Endometrium (tissue), 2 donors: Measurements from ENCODE around the gene AKAP5.
"Not testable (repeated sequence)": the region's sequence is repeated elsewhere in the genome, so short reads cannot be mapped to it uniquely, and the experiment has no call there.

Experiments used
- FAIRE-seq: peaks from 2 replicates; lab custom pipeline; 2012; peaks lifted over from hg19 to GRCh38; lab: Jason Lieb, UNC
- donor health status: control.
- donor health status: control.

Gene AKAP5

GRCh38 chr14:64502887-64503433 is 37.7 kb downstream of the AKAP5 start:
- no peak for FAIRE-seq

GRCh38 chr14:64503434-64504309 is 38.4 kb downstream of the AKAP5 start, which contains the start of gene ZBTB25:
TSS of gene ZBTB25 (minus strand) at chr14:64503838. CDS start at chr14:64490533, 13,305 bp downstream.
- FAIRE-seq = no peak

- FAIRE-seq = no peak
These were observed 39.1 kb downstream of the AKAP5 start, which contains the start of gene ZBTB1 for GRCh38 chr14:64504310-64504896. TSS of gene ZBTB1 (plus strand) at chr14:64504770. CDS start at chr14:64521505, 16,735 bp downstream.

GRCh38 chr14:64504897-64505794 is 39.8 kb downstream of the AKAP5 start:
- no peak for FAIRE-seq

GRCh38 chr14:64506721-64507120 is 41.4 kb downstream of the AKAP5 start:
- no peak for FAIRE-seq

GRCh38 chr14:64507376-64508156 is 42.3 kb downstream of the AKAP5 start:
- no peak for FAIRE-seq

- no peak for FAIRE-seq
These were observed 43.0 kb downstream of the AKAP5 start for GRCh38 chr14:64508215-64508776.

GRCh38 chr14:64509036-64509435 is 43.7 kb downstream of the AKAP5 start:
- FAIRE-seq = no peak

- FAIRE-seq = no peak
These were observed 45.7 kb downstream of the AKAP5 start for GRCh38 chr14:64510825-64511671.

- FAIRE-seq = no peak
These were observed 48.0 kb downstream of the AKAP5 start for GRCh38 chr14:64513271-64513670.

GRCh38 chr14:64515053-64515452 is 49.8 kb downstream of the AKAP5 start:
- peak; percentile 66 for FAIRE-seq

GRCh38 chr14:64516969-64517368 is 51.7 kb downstream of the AKAP5 start:
- FAIRE-seq = no peak

- FAIRE-seq = not testable (repeated sequence)
These were observed 52.4 kb downstream of the AKAP5 start for GRCh38 chr14:64517667-64518066.

GRCh38 chr14:64518229-64518628 is 52.9 kb downstream of the AKAP5 start:
- no peak for FAIRE-seq

GRCh38 chr14:64520699-64521098 is 55.4 kb downstream of the AKAP5 start:
- peak; percentile 29 for FAIRE-seq

GRCh38 chr14:64522591-64523355 is 57.5 kb downstream of the AKAP5 start:
- FAIRE-seq = no peak
